H1 (cell line): ENCODE results near the gene SIDT1.

Source experiments
- EP300 ChIP-seq, 2 experiments: IDR thresholded peaks; 1 replicate in 1 of 2; 2 replicates in 1 of 2; pipeline ENCODE4 v1.6.1; 2011 to 2012; ENCODE audit warnings: low read depth in 2 of 2, low read length in 2 of 2, mild to moderate bottlenecking in 2 of 2, borderline replicate concordance in 1 of 2, inconsistent platforms in 1 of 2, moderate library complexity in 1 of 2
- EZH2 ChIP-seq: fragments of 200-600 bp; sonication (generic); IDR thresholded peaks from 2 replicates; pipeline ENCODE4 v1.7.1; 2012; ENCODE audit warnings: low read depth, mild to moderate bottlenecking, moderate library complexity, low read length, inconsistent platforms; ENCODE audit not compliant: severe bottlenecking
- FOSL1 ChIP-seq: IDR thresholded peaks from 2 replicates; pipeline ENCODE4 v1.6.1; 2011; ENCODE audit warnings: mild to moderate bottlenecking, low read depth, low read length, moderate library complexity; ENCODE audit not compliant: insufficient read depth
- POLR2A ChIP-seq, 2 experiments: IDR thresholded peaks; 1 replicate in 1 of 2; 2 replicates in 1 of 2; pipeline ENCODE4 v1.6.1; 2011; ENCODE audit warnings: low read depth in 2 of 2, low read length in 2 of 2, mild to moderate bottlenecking in 2 of 2; ENCODE audit errors: control extremely low read depth in 1 of 2
- POLR2AphosphoS5 ChIP-seq: IDR thresholded peaks from 2 replicates; pipeline ENCODE4 v1.6.1; 2011; ENCODE audit warnings: low read depth, low read length
- RXRA ChIP-seq: IDR thresholded peaks from 2 replicates; pipeline ENCODE4 v1.6.1; 2011; ENCODE audit warnings: low read depth, mild to moderate bottlenecking, low read length, moderate library complexity; ENCODE audit not compliant: insufficient read depth
- SIN3A ChIP-seq, 2 experiments: IDR thresholded peaks in 1 of 2; conservative IDR thresholded peaks in 1 of 2; 2 replicates each; pipeline ENCODE4 v1.6.1; 2011 to 2012; ENCODE audit warnings: low read length in 2 of 2, improper control_type of control experiment in 1 of 2, low read depth in 1 of 2, mild to moderate bottlenecking in 1 of 2
- TBP ChIP-seq: IDR thresholded peaks from 2 replicates; pipeline ENCODE4 v1.6.1; 2011; ENCODE audit warnings: low read depth, low read length, improper control_type of control experiment
- YY1 ChIP-seq: IDR thresholded peaks from 2 replicates; pipeline ENCODE4 v1.6.1; 2011; ENCODE audit warnings: low read depth, mild to moderate bottlenecking, low read length
- TF ChIP-seq, protein P1 (sequence below), 3 experiments: IDR thresholded peaks; 1 replicate in 2 of 3; 2 replicates in 1 of 3; pipeline versions ENCODE4 v1.5.1 to v1.6.1; 2011; ENCODE audit warnings: low read length in 3 of 3, mild to moderate bottlenecking in 3 of 3, inconsistent platforms in 2 of 3, low read depth in 1 of 3, moderate library complexity in 1 of 3; ENCODE audit not compliant: insufficient read depth in 1 of 3; ENCODE audit errors: control extremely low read depth in 1 of 3
- TF ChIP-seq, protein P2 (sequence below): IDR thresholded peaks from 2 replicates; pipeline ENCODE4 v1.6.1; 2011; ENCODE audit warnings: low read depth, mild to moderate bottlenecking, low read length; ENCODE audit not compliant: insufficient read depth
- TF ChIP-seq, protein P3 (sequence below): IDR thresholded peaks from 2 replicates; pipeline ENCODE4 v1.6.1; 2012; ENCODE audit warnings: inconsistent platforms

DNA sequence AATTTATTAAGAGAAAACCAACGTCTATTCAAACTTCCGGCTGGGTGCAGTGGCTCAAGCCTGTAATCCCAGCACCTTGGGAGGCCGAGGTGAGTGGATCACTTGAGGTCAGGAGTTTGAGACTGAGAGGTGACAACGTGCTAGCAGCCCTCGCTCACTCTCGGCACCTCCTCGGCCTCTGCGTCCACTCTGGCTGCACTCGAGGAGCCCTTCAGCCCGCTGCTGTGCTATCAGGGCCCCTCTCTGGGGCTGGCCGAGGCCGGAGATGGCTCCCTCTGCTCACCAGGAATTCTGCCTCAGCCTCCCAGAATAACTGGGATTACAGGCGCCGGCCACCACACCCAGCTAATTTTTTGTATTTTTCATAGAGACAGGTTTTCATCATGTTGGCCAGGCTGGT is 105.4 kb downstream of the SIDT1 start:
- TF ChIP-seq, protein P1, sequence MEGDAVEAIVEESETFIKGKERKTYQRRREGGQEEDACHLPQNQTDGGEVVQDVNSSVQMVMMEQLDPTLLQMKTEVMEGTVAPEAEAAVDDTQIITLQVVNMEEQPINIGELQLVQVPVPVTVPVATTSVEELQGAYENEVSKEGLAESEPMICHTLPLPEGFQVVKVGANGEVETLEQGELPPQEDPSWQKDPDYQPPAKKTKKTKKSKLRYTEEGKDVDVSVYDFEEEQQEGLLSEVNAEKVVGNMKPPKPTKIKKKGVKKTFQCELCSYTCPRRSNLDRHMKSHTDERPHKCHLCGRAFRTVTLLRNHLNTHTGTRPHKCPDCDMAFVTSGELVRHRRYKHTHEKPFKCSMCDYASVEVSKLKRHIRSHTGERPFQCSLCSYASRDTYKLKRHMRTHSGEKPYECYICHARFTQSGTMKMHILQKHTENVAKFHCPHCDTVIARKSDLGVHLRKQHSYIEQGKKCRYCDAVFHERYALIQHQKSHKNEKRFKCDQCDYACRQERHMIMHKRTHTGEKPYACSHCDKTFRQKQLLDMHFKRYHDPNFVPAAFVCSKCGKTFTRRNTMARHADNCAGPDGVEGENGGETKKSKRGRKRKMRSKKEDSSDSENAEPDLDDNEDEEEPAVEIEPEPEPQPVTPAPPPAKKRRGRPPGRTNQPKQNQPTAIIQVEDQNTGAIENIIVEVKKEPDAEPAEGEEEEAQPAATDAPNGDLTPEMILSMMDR (IDR thresholded peaks at IDR 0.05; ENCODE audit: control extremely low read depth in 1 of 3, insufficient read depth in 1 of 3, low read depth in 1 of 3, low read length in 3 of 3): no peak
- TF ChIP-seq, protein P2, sequence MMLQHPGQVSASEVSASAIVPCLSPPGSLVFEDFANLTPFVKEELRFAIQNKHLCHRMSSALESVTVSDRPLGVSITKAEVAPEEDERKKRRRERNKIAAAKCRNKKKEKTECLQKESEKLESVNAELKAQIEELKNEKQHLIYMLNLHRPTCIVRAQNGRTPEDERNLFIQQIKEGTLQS: no peak
- TF ChIP-seq, protein P3, sequence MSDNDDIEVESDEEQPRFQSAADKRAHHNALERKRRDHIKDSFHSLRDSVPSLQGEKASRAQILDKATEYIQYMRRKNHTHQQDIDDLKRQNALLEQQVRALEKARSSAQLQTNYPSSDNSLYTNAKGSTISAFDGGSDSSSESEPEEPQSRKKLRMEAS: no peak
- TF ChIP-seq TBP: no peak
- no peak for TF ChIP-seq EP300 (IDR thresholded peaks at IDR 0.05; ENCODE audit: borderline replicate concordance in 1 of 2, low read depth in 2 of 2, low read length in 2 of 2)
- no peak for TF ChIP-seq EZH2
- no peak for TF ChIP-seq POLR2A (IDR thresholded peaks at IDR 0.05; ENCODE audit: control extremely low read depth in 1 of 2, low read depth in 2 of 2, low read length in 2 of 2)
- no peak for TF ChIP-seq SIN3A (conservative IDR thresholded peaks at IDR 0.05 in 1 of 2, IDR thresholded peaks at IDR 0.05 in 1 of 2; ENCODE audit: low read depth in 1 of 2, low read length in 2 of 2)
- no peak for TF ChIP-seq FOSL1
- no peak for TF ChIP-seq RXRA
- no peak for TF ChIP-seq YY1
- no peak for TF ChIP-seq POLR2AphosphoS5
